Hematopoietic multipotent progenitor cell treated with erythropoietin and hydrocortisone succinate and interleukin-3 and kit ligand, for 15 days (in vitro differentiated cells): ENCODE measurements around the gene MLC1.

Source experiments
- DNase-seq: peaks from one replicate; pipeline ENCODE4 v3.0.0-alpha.2; 2015; ENCODE audit warnings: low spot score

The MLC1 gene

DNA sequence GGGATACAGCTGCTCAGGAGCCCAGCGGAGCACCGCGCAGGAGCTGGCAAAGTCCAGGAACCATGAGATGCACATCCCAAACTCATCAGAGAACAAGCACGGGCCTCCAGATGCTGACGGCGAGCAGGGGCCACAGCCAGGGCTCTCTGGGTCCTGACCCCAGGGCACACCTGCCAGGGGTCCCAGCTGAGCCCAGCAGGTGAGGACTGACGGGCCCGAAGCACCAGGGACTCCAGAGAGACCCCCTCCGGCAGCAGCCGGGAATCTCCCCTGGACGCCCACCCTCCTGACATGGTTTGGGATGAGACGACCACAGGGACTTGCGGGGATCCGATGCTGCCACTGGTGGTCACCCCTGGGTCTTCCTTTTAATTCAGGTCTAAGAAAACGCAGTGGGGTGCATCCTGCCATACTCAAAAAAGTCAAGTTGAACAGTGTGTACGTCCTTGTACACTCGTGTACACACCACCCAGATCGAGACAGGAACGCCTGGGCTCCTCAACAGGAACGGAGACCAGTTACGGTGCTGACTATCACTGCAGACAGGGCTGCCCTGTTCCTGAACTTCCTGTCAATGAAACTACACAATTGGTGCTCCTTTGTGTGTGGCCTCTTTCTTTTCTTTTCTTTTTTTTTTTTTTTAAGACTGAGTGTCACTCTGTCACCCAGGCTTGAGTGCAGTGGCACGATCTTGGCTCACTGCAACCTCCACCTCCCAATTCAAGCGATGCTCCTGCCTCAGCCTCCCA, 49.1 kb downstream of the MLC1 start:
- DNase-seq = no peak

DNA sequence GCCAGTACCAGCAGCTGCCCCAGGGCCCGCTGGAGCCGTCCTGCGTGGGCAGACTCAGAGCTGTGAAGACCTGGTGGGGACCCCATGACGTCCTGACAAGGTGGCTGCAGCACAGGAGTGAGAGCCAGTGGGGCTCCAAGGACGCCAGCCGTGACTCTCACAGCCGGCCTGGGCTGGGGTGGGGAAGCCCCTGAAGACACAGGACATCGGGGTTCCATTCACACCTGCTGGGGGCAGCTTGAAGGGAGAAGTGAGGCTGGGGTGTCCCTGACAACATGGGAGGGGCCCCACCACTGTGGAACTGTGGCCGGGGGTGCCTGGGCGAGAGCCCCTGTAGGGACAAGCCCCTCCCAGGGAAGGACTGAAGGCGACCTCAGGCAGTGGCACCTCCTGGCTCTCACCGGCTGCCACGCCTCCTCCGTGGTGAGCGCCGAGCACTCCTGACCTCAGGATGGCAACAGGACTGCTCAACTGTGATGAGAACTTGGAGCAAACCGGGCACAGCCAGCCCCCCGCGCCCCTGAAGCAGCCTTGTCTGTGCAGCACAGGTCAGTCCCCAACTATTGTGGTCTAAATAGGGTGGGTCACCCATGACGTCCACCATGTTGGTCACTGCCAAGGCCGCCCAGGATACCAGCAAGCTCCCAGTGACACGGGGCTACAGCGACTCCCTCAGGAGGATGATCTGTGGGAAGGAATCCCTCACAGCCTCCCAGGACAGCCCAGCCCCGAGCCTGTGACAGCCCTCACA, 49.9 kb downstream of the MLC1 start:
- DNase-seq = no peak

GRCh38 chr22:50034126-50035081, 50.8 kb downstream of the MLC1 start:
- no peak for DNase-seq

DNA sequence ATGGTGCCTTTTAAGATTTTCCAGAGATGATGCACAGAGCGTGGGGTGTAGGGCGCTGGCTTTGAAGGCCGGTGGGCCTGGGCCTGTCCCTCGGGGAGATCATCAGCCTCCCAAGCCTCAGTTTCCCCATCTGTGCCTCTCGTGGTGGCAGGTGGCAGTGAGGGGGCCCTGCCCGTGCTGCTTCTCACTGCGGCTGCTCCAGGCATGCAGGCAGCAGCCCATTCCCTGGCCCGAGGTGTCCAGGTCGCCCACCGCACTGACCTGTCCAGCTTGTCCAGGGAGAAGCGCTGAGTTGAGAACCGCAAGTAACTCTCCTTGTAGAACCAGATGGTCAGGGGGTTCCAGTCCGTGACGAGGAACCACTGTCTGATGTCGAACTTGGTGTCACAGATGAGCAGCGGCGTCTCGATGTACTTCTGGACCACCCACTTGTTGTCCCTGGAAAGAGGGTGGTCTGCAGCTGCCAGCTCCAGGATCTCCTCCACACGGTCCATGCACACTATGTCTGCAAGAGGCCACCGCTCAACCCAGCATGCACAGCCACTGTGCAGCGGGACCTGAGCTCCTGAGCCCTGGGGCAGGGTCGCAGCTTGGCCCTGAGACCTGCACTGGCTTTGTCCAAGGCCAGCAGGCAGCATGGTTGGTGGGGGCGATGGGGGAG, 52.2 kb downstream of the MLC1 start:
- no peak for DNase-seq

GRCh38 chr22:50032109-50032871, 52.9 kb downstream of the MLC1 start:
- DNase-seq = no peak

DNA sequence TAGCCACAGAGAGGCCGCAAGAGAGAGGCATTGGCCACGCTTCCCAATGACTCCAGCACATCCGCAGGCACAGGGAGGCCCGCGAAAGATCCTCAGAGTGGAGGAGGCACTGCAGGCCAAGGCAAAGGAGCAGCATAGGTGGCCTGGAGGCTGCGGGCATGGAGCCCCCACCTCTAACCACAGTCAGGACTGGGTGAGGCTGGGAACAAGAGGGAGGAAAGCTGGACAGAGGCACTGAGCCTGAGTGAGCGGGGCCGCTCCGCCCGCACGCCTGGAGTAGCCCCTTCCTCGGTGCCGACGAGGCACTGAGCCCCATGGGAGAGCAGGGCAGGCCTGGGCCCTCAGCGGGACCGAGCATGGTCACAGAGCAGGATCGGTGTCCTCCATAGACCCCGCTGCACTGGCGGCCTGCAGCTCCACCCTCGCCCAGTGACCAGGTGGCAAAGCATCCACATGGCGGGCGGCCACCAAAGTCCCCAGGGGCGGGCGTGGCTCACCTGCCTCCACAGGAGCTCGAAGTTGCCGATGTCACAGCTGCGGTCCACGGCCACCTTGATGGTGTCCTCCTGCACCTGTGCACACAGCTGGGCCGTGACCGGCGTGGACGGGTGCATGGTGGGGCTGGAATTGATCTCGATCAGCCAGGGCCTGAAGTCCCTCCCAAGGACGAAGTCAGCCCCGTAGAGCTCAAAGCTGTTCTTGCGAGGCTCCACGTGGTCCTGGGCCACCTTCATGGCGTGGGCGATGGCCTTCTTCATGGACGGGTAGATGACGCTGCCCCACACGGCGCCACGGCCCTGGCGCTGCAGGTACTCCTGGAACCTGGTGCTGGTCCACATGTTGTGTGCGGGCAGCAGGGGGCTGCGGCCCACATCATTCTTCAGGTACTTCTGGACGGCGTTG, 53.8 kb downstream of the MLC1 start:
- no peak for DNase-seq

DNA sequence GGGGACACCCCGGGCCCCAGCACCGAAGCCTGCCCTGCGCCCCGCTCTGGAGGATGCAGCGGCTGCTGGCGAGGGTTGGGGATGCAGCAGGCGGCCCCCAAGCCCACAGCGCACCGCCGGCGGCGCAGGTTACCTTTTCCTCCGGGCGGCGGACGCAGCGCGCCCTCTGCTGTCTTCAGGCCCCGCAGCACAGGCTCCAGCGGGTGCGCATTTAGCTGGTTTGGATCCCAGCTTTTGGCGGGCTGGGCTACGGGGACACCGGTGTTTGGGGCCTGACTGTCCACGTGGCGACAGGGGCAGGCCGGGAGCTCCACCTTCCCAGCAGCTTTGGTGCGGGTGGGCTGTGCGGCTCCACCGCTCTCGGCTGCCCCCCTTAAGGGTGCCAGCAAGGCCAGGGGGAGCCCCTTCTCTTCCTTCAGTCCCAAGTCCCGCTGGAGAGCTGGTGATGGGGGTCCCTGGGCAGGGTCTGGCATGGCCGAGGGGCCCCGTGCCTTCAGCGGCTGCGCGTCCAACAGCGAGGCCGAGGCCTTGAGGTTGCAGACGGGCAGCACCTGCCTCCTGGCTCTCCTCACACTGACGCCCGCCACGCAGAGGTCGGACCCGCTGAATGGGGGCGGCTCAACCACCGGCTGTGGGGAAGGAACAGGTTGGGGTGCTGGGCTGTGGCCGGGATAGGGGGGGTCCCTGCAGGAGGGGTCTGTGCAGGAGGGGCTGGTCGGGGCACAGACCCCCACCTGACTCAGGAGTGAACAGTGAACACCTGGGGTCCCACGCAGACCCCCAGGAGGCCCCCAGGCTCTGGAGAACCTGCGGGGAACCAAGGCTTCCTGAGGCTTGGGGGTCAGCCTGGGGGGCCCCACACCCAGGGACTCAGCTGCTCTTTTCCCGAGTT, 54.7 kb downstream of the MLC1 start:
- DNase-seq = peak; percentile 54

DNA sequence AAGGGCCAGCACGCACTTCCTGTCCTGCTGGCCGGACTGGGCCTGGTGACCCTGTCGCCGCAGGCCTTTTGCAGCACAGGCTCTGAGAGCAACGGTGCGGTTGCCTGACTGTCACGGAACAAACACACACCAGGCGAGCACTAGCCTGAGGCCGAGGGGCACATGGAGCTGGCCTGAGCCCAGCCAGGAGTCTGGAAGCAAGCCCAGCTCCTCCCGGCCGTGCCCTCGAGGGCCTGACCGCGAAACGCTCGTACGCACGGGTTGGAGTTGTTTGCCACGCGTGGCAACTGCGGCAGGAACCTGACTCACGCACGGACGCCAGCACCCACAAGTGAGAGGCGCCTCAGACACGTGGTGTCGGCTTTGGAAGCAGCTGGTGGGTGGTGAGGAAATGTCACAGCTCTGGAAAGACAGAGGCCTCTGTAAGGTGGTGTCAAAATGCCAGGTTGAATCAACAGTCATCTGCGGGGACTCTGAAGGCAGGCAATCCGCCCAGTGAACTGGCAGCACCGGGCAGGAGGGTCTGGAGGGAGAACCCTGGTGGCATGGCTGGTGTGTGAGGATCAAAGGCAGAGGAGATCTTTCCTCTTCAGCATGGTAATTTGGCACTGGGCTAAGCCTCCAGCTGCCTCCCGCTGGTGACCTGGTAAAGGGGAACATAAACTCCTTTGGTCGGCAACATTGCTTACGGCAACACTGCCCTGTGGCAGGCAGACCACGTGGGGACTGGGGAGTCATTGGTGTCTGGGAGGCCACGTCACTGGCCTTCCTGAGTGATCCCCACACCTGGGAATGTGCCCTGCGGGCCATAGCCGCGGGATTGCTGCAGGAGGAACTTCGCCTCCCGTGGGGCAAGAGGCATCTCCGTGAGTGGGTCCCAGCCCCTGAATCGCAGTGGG, 57.3 kb downstream of the MLC1 start:
- DNase-seq = no peak

DNA sequence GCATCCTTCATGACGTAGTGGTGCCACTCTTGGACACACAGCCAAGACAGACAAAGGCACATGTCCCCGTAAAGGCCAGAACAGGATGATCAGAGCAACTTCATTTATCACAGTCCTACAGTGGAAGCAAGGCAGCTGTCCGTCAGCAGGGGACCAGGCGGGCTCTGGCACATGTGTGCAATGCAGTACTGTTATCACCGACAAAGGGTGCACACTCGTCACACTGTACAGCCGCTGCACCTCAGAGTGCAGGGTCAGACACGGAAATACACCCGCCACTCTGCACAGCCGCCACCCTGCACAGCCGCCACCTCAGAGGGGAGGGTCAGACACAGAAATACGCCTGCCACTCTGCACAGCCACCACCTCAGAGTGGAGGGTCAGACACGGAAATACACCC, 59.2 kb downstream of the MLC1 start:
- no peak for DNase-seq

DNA sequence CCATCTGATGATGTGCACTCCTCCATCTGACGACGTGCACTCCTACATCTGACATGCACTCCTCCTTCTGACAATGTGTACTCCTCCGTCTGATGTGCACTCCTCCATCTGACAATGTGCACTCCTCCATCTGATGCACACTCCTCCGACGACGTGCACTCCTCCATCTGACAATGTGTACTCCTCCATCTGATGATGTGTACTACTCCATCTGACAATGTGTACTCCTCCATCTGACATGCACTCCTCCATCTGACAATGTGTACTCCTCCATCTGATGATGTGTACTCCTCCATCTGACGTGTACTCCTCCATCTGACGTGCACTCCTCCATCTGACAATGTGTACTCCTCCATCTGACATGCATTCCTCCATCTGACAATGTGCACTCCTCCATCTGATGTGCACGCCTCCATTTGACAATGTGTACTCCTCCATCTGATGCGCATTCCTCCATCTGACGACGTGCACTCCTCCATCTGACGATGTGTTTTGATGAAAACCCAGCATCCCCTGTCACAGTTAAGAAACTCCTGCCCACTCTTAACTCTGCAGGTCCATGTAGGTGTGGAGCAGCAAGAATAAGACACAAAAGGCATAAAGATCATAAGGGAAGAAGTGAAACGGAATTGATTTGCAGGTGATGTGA, 62.9 kb downstream of the MLC1 start:
- no peak for DNase-seq

GRCh38 chr22:50020606-50021005, 64.6 kb downstream of the MLC1 start:
- no peak for DNase-seq

- no peak for DNase-seq
Measured at GRCh38 chr22:50019316-50019715, 65.9 kb downstream of the MLC1 start.

DNA sequence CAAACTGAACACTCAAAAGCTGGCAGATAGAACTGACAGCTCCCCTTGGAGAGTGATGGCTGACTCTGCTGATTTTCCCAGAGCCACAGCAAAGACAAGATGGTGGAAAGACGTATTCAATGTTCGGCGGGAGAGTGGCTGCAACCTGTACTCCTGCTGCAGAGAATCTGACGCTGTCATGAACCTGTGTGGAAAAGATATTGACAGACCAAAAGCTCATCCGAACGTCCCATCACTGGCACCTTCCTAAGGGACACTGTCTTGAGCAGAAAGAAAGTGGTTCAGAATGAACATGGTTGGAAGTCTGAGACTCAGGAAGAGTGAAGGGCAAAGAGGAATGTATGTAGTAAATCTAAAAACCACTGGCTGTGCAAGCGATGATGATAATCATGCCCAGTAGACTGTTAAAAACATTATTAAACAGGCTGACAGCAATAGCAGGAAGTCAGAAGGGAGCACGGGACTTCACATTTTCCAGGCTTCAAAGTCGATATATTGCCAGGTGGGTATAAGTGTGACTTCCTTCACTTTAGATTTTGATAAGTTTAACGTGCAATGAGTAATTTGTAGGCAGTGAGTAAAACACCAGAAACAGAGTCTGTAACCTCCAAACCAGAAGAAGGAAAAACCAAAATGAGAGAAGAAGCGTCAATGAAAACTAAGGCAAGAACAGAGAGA, 66.5 kb downstream of the MLC1 start:
- no peak for DNase-seq

DNA sequence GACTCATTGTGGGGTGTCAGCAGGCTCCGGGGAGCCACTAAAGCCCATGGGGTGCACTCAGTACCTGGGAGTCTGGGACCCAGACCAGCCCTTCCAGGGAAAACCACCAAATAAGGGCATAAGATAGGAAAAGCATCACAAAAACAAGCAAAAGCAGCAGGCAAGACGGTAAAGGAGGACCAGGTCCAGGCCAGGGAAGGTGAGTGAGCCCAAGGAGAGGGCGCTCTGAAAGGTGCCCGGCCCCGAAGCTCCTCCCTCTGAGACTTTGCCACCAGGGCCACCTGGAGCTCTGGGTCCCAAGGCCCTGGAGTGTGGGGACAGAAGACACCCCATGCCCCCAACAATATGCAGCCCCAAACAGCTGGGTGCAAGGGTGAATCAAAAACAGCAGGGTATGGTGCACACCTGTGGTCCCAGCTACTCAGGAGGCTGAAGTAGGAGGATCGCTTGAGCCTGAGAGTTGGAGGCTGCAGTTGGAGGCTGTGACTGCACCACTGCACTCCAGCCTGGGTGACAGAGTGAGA, 67.5 kb downstream of the MLC1 start:
- no peak for DNase-seq

- DNase-seq = no peak
Measured at GRCh38 chr22:50016988-50017700, 68.1 kb downstream of the MLC1 start.
